Measurements from ENCODE around the gene FAM184B. TPM values are rescaled to one million over a fixed set of nuclear protein-coding genes. Genes with fewer than 3 reads are reported as not detected.
A peak's percentile ranks its signal among the peaks of the same experiment; 100 is the strongest.

Gene FAM184B
- total and polyA plus RNA-seq, 2 of the 4 experiments (the other 2 are of a cell fraction), result 0.07 to 0.18 TPM

DNA sequence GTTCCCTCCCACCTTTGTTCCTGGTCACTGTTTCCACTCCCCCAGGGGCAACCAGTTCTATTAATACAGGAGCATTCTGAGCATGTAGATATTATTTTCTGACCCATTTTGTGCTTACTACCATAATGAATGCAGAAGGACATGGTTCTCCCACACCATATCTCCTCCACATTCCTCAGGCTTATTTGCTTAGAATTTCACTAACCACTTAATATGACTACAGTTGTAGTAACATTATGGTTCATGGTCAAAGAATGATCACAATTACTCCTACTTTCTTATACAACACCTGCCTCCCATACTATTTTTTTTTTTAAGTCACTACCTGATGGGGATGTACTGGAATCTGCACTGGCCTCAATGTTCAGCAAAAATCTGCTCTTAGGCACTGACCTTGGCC lies 7.5 kb upstream of the FAM184B start:
- Histone ChIP-seq H3K4me2 (ENCODE audit: low read depth, low read length) (no peak overlapping the region; the same call in 1 of the 2 replicates), H4K8ac (ENCODE audit: low read depth in 2 of 2, low read length in 2 of 2) (no peak overlapping the region), H3K56ac (ENCODE audit: extremely low read depth, insufficient read depth, low read length) (no peak overlapping the region), H3K27ac (ENCODE audit: insufficient read depth, low read length) (no peak overlapping the region), H3K9me3 (ENCODE audit: control insufficient read depth, insufficient read depth, low read length) (no peaks in the 10 kb centered on the region), H3K36me3 (ENCODE audit: control insufficient read depth, insufficient read depth, low read length) (no peaks in the 10 kb centered on the region), H3K23ac (ENCODE audit: low read depth, low read length) (no peak overlapping the region), H2BK20ac (ENCODE audit: low read depth, low read length) (no peak overlapping the region), H3K9ac (ENCODE audit: low read depth, low read length) (no peak overlapping the region), H4K20me1 (ENCODE audit: insufficient read depth, low read length) (no peaks in the 10 kb centered on the region), H4K5ac (ENCODE audit: low read depth, low read length) (no peak overlapping the region), H2AK5ac (ENCODE audit: low read depth, low read length) (no peak overlapping the region), H3K79me1 (ENCODE audit: low read depth in 1 of 2, low read length in 2 of 2) (no peaks in the 10 kb centered on the region; a peak in 2 of 4 replicates), H3K18ac (ENCODE audit: low read depth, low read length) (no peak overlapping the region), H3K4me1 (ENCODE audit: control insufficient read depth, insufficient read depth, low read length) (peaks cover 5% of the 10 kb centered on the region; the same call in 1 of the 2 replicates), H2BK15ac (ENCODE audit: low read depth, low read length) (no peak overlapping the region), H3K4me3 (ENCODE audit: insufficient read depth, low read depth, low read length) (no peak overlapping the region), H2AFZ (replicated peaks; ENCODE audit: low read length, poor library complexity) (no peak overlapping the region), H3K4ac (ENCODE audit: low read depth, low read length) (no peak overlapping the region), H2BK120ac (ENCODE audit: low read depth, low read length) (no peak overlapping the region), H2BK5ac (ENCODE audit: low read depth, low read length, poor library complexity, severe bottlenecking) (no peak overlapping the region), H3K9me1 (ENCODE audit: insufficient read depth, low read length) (no peaks in the 10 kb centered on the region), H4K91ac (ENCODE audit: insufficient read depth, low read depth, low read length) (no peak overlapping the region), H2AK9ac (replicated peaks; ENCODE audit: low read depth, low read length, poor library complexity) (no peak overlapping the region), H3K27me3 (ENCODE audit: control insufficient read depth, insufficient read depth, low read length) (no peaks in the 10 kb centered on the region), H3K14ac (replicated peaks; ENCODE audit: low read depth, low read length) (no peak overlapping the region)
- dilution Hi-C loops (cut with HindIII; ENCODE audit: low sequenced_read_pairs, unreplicated experiment), result no loop called here
- no TSS peak for BruUV-seq (replicated peaks)
- in situ Hi-C loops (cut with MboI; ENCODE audit: low sequenced_read_pairs), result no loop called here
- CTCF ChIA-PET, result interaction anchor here (1.6 kb wide), 1 partner anchor 12 kb away, joined by 4 read pairs; no protein-coding TSS in a partner anchor
- POLR2A ChIA-PET (ENCODE audit: unreplicated experiment), result no interaction called here
- DNase-seq (peak; percentile 43), ATAC-seq (ENCODE audit: low read depth) (peak; percentile 49; the same call in 1 of the 2 replicates)
- TF ChIP-seq CTCF (conservative IDR thresholded peaks at IDR 0.05; ENCODE audit: low read depth, low read length) (no peak), RFX5 (IDR thresholded peaks at IDR 0.05; ENCODE audit: low read depth, low read length) (no peak), CEBPB (IDR thresholded peaks at IDR 0.05; ENCODE audit: low read depth, low read length) (no peak), NFE2L2 (IDR thresholded peaks at IDR 0.05; ENCODE audit: low read depth, low read length) (no peak), POLR2A (IDR thresholded peaks at IDR 0.05; ENCODE audit: low read depth, low read length) (no peak), CHD1 (IDR thresholded peaks at IDR 0.05; ENCODE audit: low read depth, low read length) (no peak), ELK1 (IDR thresholded peaks at IDR 0.05; ENCODE audit: borderline replicate concordance, low read depth, low read length) (no peak), FOS (IDR thresholded peaks at IDR 0.05; ENCODE audit: low read depth, low read length) (no peak), MAFK (IDR thresholded peaks at IDR 0.05; ENCODE audit: low read depth, low read length) (no peak), MAZ (IDR thresholded peaks at IDR 0.05; ENCODE audit: borderline replicate concordance, low read depth, low read length) (no peak), MXI1 (IDR thresholded peaks at IDR 0.05; ENCODE audit: borderline replicate concordance, low read depth, low read length) (no peak), RCOR1 (IDR thresholded peaks at IDR 0.05; ENCODE audit: insufficient replicate concordance, low read length) (no peak), RAD21 (IDR thresholded peaks at IDR 0.05; ENCODE audit: low read length) (no peak), BHLHE40 (IDR thresholded peaks at IDR 0.05; ENCODE audit: low read depth, low read length) (no peak), SMC3 (IDR thresholded peaks at IDR 0.05; ENCODE audit: low read depth, low read length) (no peak)
- TF ChIP-seq, protein P1, sequence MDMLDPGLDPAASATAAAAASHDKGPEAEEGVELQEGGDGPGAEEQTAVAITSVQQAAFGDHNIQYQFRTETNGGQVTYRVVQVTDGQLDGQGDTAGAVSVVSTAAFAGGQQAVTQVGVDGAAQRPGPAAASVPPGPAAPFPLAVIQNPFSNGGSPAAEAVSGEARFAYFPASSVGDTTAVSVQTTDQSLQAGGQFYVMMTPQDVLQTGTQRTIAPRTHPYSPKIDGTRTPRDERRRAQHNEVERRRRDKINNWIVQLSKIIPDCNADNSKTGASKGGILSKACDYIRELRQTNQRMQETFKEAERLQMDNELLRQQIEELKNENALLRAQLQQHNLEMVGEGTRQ (IDR thresholded peaks at IDR 0.05; ENCODE audit: low read depth, low read length), result no peak
- intact Hi-C loops (cut with micrococcal nuclease), result no loop called here
